NT2/D1 (cell line): ENCODE results near the gene APOO.

Experiments used
- SUZ12 ChIP-seq: IDR thresholded peaks from 2 replicates; pipeline ENCODE4 v1.6.1; 2011; ENCODE audit not compliant: insufficient read length, insufficient read depth; ENCODE audit errors: extremely low read depth
- YY1 ChIP-seq: IDR thresholded peaks from 2 replicates; pipeline ENCODE4 v1.6.1; 2011; ENCODE audit not compliant: insufficient read length, insufficient read depth
- ZNF274 ChIP-seq: IDR thresholded peaks from 2 replicates; pipeline ENCODE4 v1.6.1; 2011; ENCODE audit warnings: mild to moderate bottlenecking, low read depth, low read length

DNA sequence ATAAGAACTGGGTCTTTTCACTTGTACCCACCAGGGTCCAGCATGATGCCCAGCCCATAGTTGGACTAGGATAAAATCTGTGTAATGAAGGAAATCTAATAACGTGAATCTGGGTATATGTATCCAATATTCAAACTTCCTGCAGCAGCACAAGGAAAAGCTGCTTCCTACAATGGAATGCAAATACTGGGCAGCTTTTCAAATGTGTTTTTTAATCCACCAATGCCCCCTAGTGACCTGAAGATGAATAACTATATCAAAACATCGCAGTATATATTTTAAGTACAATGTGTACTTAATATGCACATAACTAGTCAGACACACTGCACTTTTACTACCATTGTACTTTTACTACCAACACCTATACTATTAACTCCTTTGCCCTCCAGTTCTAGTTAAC, 5.3 kb downstream of the APOO start:
- TF ChIP-seq SUZ12: no peak
- no peak for TF ChIP-seq YY1
- TF ChIP-seq ZNF274: no peak
